ENCODE data around the gene RIPPLY2. TPM values are rescaled to one million over a fixed set of nuclear protein-coding genes. Genes with fewer than 3 reads are reported as not detected.
"Not testable (repeated sequence)": the region's sequence is repeated elsewhere in the genome, so short reads cannot be mapped to it uniquely, and the experiment has no call there.

The RIPPLY2 gene
- total RNA-seq, 1 donor from 2014 or later: not detected

- no peak for DNase-seq (ENCODE audit: low spot score)
Measured at GRCh38 chr6:83860359-83860755, 7.2 kb downstream of the RIPPLY2 start.

DNA sequence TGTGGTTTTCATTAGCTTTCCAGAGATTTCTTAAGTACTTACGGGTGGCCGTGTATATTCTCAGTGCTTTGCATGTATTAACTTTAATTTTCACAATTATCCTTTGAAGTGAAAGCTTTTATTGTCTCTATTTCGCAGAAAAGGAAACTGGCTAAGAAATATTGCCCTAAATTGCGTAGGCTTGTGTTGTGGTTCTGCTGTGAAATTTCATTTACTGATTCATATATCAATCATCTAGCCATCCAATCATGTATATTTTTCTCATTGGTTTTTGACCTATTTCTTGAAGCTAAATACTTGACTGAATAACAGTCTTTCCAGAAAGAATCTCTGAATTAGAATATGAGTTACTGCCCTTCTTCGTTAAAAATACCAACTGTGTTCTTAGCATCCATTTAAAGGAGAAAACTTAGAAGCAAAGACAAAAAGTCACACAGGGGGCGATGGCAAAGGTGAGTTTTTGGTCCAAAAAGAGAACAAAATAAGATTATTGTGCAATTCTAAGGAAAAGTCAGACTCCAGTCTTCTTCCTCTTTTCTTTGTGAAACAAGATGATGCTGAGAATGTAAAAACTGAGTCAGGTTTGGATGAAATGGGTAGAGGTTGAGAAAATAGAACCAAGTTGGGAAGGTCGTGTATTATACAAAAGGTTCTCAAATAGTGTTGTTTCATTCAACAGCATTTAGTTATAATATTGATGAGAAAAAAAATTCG lies 7.8 kb downstream of the RIPPLY2 start:
- no peak for DNase-seq (ENCODE audit: low spot score)

DNA sequence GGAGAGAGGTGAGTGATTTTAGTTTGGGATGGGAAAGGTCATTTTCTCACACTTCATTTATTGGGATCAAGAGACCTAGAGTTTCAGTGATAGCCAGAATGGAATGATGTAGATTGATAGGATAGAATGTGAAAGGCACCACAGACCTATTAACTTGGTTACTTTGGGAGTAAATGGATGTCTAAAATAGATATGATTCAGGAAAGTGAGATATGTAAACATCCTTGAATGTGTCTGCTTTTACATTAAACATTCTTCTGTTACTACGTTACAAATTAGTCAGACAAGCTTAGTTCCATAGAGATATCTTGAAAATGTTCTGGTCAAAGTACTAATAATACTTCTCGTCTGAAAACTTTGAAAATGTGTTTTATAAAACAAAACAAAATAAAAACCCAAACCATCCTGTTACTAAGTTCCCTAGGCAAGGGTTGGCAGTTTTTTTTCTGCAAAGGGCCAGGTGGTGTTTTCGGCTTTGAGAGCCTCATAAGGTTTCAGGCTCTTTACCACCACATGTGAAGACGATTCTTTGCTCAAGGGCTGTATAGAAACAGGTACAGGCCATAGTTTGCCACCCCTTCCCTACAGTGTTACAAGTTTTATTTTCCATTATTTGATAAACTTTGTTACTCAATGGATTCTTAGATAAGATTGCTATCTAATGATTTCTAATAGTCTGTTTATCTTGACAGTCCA lies 9.8 kb downstream of the RIPPLY2 start:
- DNase-seq (ENCODE audit: low spot score): no peak

DNA sequence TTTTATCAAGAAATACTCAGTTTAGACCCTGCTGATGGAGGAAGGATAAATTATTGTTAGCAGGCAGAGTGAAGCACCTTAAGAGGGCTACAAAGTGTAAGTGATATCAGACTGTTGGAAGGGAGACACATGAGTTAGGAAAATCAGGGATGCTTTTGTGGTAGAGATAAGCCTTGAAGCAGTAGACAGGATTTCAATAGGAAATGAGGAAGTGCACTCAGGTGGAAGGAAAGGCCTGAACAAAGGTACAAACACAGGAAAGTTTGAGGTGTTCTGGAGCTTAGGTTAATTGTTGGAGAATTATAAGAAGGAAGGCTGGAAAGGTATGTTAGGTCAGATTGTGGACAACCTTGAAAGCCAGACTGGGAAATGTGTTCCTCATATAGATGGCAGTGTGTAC lies 13.9 kb downstream of the RIPPLY2 start:
- DNase-seq (ENCODE audit: low spot score): no peak

- DNase-seq (ENCODE audit: low spot score): no peak
Measured at GRCh38 chr6:83867527-83868161, 14.5 kb downstream of the RIPPLY2 start.

GRCh38 chr6:83868639-83869038 lies 15.5 kb downstream of the RIPPLY2 start:
- no peak for DNase-seq (ENCODE audit: low spot score)

- DNase-seq (ENCODE audit: low spot score): no peak
Measured at GRCh38 chr6:83870649-83871048, 17.5 kb downstream of the RIPPLY2 start.

DNA sequence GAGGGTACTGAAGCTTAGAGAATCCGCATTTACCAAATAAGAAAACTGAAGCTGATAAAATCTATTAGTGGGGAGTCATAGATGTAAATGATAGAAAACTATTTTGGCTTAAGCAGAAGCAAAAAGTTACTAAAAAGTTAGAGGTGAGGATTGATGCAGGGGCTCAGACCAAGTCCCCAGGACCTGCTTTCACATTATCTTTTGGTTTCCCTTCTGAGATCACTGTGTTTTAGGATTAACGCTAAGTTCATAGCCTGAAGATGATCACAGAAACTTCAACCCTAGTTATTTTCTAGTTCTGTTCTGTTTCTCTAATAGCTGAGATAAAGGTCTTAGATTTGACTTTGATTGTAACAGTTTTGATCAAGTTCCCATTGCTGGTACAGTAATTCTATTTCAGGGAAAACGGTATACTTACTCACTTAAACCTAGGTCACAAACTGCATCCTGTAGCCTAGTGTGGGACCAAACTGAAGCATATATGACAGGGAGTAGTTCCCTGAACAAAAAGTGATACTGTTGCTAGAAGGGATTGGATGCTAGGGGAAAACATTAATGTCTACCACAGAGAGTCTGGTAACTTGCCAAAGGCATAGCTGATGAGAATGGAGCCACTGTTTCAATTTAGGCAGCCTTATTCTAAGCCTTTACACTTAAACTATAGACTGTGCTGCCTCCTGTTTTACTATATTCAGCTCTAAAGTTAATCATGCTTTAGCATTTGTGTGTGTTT lies 19.4 kb downstream of the RIPPLY2 start:
- DNase-seq (ENCODE audit: low spot score): no peak

DNA sequence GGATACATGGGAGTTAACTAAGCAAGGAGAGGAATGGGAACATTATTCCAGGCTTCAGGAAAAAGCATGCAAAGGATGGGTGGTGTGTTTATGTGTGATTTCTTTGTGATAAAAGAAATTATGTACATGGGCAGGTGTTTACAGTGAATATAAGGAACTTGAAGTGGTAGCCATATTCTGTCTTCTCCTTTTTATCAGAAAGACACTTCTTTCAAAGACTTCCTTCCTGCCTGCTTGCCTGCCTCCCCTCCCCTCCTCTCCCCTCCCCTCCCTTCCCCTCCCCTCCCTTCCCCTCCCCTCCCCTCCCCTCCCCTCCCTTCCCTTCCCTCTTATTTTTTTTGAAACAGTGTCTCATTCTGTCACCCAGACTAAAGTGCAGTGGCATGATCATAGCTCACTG lies 20.7 kb downstream of the RIPPLY2 start:
- DNase-seq (ENCODE audit: low spot score): no peak

- DNase-seq (ENCODE audit: low spot score): no peak
Measured at GRCh38 chr6:83875843-83876242, 22.7 kb downstream of the RIPPLY2 start.

GRCh38 chr6:83878902-83879644 lies 25.9 kb downstream of the RIPPLY2 start:
- DNase-seq (ENCODE audit: low spot score): no peak

- no peak for DNase-seq (ENCODE audit: low spot score)
Measured at GRCh38 chr6:83879746-83880145, 26.6 kb downstream of the RIPPLY2 start.

DNA sequence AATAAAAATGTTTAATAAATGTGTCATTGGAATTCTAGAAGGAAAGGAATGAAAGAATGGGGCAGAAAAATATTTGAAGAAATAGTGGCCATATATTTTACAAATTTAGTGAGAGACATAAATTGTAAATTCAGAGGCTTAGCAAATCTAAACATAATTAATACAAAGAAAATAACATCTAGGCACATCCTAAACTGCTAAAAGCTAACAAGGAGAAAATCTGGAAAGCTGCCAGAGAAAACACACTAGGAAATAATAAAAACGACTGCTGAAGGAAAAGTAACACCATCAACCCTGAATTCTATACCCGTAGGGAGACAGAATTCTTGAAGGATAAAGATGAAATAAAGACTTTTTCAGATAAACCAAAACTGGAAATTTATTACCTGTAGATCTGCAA lies 30.1 kb downstream of the RIPPLY2 start:
- no peak for DNase-seq (ENCODE audit: low spot score)

DNA sequence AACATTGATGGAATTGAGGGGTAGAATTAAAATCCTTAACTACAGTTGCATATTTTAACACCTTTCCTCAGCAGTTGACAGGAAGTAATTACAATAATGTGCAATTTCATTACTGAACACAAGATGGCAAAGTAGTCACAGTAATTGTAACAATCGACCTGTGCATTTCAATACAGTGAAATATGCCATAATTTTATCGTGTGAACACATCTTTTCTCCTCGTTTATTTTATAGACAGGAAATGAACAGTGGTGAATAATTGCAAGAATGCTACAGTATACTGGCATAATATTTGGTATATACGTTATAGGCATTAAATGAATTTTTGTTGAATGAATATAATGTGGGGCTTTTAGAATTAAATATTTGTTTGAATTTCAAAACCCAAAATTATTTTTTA lies 31.4 kb downstream of the RIPPLY2 start:
- DNase-seq (ENCODE audit: low spot score): no peak

DNA sequence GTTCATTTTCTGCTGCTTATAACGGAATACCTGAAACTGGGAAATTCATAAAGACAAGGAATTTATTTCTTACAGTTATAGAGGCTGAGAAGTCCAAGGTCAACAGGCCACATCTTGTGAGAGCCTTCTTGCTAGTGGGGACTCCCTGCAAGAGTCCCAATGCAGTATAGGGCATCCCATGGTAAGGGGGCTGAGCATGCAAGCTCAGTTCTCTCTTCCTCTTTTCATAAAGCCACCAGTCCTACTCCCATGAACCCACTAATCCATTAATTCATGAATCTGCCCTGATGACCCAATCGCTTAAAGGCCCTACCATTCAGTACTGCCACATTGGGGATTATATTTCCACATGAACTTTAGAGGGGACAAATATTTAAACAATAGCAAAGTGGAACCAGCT lies 32.8 kb downstream of the RIPPLY2 start:
- DNase-seq (ENCODE audit: low spot score): no peak

DNA sequence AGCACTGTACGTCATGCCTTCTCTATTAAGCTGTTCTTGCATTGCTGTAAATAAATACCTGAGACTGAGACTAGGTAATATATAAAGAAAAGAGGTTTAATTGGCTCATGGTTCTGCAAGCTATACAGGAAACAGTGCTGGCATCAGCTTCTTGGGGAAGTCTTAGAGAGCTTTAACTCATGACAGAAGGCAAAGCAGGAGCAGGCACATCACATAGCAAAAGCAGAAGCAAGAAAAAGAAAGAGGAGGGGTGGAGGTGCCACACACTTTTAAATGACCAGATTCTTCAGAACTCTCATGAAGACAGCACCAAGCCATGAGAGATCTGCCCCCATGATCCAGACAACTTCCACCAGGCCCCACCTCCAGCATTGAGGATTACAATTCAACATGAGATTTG lies 36.5 kb downstream of the RIPPLY2 start:
- no peak for DNase-seq (ENCODE audit: low spot score)

DNA sequence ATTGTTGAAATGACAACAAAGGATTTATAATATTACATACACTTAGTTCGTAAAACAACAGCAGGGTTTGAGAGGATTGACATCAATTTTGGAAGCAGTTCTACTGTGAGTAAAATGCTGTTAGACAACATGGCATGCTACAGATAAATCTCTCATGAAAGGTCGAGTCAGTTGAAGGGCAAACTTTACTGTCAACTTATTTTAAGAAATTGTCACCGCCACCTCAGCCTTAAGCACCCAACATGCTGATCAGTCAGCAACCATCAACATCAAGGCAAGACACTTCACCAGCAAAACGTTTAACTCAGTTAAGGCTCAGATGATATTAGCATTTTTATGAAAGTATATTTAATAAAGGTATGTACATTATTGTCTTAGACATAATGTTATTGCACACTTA lies 37.4 kb downstream of the RIPPLY2 start:
- no peak for DNase-seq (ENCODE audit: low spot score)

DNA sequence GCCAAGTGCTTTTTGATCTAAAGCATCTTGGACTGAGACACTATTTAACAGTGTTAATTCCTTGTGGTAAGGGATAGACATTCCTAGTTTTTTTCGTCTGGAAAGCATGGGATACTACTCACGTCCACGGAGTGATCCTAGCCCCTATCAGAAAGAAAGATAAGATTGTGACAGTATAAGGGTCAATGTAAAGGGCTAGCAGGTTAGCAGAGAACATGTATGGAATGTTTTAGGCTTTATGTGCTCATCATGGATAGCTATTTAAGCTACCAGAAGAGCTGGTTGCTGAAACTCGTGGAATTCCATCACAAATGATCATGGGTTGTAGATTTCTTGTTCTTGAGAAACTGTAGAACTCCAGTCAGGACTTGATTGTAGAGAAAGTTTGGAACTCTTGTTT lies 38.4 kb downstream of the RIPPLY2 start:
- no peak for DNase-seq (ENCODE audit: low spot score)

DNA sequence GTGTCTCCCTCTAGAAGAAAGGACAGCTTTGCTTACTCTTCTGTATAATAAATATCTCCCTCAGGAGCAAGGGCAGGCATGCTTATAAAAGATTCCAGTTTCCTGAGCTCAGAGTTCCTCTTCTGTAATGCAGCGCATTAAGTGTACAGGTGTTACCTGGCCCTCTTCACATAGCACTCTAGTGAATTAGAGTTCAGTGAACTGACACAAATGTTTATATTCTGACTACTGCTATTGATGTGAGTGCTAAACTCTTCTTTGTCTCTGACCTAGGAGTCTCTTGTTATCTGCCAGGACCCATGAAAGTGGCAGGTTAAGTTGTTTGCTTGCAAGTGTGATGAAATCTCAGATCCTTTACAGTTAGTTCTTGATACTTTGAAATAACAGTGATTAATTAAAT lies 39.9 kb downstream of the RIPPLY2 start:
- DNase-seq (ENCODE audit: low spot score): no peak

- DNase-seq (ENCODE audit: low spot score): not testable (repeated sequence)
Measured at GRCh38 chr6:83897094-83897493, 43.9 kb downstream of the RIPPLY2 start.

- no peak for DNase-seq (ENCODE audit: low spot score)
Measured at GRCh38 chr6:83901624-83902023, 48.5 kb downstream of the RIPPLY2 start.

- no peak for DNase-seq (ENCODE audit: low spot score)
Measured at GRCh38 chr6:83904395-83904794, 51.2 kb downstream of the RIPPLY2 start.
